ENCODE results near the gene C9orf50.
"Not testable (repeated sequence)": the region's sequence is repeated elsewhere in the genome, so short reads cannot be mapped to it uniquely, and the experiment has no call there.

C9orf50 gene

GRCh38 chr9:129609486-129610212 lies 11.3 kb downstream of the C9orf50 start:
- DNase-seq, result no peak

DNA sequence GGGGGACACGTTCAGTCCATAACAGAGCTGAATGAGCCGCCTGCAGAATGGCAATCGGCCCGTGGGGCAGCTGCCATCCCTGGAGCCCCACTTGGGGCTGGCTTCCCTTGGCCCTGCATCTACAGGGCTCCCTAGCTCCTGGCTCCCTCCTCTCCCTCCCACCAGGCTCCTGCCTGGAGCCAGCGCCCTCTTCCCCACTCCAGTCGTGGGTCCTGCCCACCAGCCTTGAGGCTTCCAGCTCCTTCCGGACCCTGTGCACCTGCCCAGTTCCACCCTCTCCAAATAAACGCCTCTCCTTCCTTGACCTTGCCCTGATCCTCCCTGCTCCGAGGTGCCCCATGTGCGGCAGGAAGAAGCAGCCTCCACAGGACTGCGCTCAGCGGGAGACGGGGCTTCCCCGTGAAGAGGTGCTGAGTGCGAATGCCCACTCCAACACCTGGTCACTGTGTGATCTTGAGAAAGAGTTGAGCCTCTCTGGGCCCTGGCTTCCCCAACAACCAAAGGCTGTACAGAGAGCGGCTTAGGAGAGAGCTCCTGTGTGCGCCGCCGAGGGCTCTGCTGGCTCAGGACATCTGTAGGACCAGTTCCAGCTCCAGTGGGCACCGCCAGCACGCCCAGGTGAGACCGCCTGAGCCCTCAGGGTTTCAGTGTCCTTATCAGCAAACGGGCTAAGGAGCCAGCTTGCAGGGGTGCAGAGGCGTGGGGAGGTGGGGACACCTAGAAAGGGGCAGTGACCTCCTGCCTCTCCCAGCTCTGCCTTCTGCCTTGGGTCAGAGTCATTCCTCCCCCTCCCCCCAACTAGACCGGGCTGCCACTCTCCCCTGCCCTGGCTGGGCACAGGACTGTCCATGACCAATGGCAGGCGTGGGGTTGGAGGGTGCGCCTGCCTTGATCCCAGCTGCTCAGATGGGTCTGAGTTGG lies 12.1 kb downstream of the C9orf50 start:
- DNase-seq, result no peak

- no peak for DNase-seq
Measured at GRCh38 chr9:129607027-129607387, 13.9 kb downstream of the C9orf50 start.

DNA sequence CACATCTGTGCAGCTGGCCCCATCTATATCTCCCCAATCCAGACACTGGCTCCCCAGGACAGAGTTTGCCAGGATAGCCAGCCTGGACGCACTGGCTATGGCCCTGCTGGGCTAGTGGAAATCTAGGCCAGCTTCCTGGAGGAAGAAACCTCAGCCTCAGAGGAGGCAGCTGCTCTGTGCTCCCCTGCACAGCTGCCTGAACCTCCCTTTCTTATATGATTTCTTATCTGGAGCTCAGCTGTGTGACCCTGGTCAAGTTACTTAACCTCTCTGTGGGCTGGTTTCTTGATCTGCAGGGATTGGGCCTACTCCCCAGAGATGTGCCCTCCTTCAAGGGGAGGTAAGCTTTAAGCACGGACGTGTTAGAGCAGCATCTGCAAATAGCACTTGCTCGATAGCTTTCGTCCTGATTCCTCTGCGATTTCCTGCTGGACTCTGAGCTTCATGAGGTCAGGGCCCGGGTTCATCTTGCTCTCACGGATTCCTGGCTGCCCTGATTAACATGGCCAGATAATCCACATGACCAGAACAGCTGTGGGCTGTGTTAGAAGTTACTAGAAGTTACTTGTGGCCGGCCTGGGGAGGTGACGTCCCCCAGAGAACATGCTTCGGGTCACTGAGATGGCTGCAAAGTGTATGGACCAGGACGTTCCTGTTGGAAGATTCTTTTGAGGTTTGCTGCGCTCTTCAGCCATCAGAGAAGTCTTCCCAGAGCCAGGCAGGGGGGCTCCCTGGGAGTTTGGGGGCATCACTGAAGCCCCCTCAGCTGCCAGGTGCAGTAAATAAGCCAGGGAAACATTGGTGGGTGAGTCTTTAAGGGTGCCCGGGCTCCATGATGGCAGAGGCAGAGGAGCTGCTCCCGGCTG lies 14.5 kb downstream of the C9orf50 start:
- no peak for DNase-seq

DNA sequence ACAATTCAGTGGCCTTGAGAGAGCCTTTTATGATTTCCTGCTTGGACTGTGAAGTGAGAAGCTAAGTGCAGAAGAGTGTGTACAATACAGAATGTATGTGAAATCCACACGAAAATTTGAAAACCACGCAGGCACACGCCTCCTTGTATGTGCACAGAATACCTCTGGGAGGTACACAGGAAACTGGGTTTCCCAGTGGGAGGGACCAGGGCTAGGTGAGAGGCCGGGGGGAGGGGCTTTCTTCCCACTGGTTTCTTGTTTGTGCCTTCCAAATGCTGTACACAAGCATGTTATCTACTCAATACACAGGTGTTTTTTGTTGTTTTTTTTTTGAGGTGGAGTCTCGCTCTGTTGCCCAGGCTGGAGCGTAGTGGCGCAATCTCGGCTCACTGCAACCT lies 16.1 kb downstream of the C9orf50 start:
- no peak for DNase-seq

GRCh38 chr9:129604056-129604765 lies 16.7 kb downstream of the C9orf50 start:
- DNase-seq, result no peak

- DNase-seq, result no peak
Measured at GRCh38 chr9:129602598-129603415, 18.1 kb downstream of the C9orf50 start.

GRCh38 chr9:129601082-129601674 lies 19.7 kb downstream of the C9orf50 start:
- DNase-seq, result no peak

- DNase-seq, result no peak
Measured at GRCh38 chr9:129598089-129598596, 22.8 kb downstream of the C9orf50 start.

DNA sequence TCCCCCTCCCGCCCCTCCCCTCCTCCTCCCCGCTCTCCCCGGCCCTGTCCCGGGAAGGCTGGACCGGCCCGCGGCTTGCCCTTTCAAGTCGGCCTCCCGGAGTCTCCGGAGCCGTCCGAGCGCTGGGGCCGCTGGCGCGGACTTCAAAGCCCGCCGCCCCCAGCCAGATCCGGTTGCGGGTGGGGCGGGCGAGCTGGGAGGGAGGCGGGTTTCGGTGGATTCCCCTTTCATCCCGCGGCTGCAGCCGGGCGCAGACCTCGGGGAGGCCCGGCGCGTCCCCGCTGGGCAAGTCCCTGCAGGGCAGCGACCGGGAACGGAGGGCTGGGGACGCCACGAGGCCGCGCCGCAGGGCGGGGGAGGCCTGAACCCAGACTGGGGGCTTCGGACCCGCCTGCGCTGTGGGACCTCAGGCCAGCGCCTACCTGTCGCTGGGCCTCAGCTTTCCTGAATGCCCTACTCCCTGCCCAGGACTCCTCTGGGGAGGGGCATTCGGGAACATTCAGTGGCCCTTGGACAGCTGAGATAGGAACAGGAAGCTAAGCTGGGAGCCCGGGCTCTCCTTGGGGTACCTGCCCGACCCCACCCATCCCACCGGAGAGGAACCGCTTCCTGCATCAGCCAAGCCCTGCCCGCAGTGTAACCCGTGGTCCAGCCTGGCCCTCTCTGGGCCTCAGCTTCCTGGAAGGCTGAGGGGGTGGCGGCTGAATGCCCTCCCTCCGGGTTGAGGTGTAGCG lies 23.4 kb downstream of the C9orf50 start:
- no peak for DNase-seq

DNA sequence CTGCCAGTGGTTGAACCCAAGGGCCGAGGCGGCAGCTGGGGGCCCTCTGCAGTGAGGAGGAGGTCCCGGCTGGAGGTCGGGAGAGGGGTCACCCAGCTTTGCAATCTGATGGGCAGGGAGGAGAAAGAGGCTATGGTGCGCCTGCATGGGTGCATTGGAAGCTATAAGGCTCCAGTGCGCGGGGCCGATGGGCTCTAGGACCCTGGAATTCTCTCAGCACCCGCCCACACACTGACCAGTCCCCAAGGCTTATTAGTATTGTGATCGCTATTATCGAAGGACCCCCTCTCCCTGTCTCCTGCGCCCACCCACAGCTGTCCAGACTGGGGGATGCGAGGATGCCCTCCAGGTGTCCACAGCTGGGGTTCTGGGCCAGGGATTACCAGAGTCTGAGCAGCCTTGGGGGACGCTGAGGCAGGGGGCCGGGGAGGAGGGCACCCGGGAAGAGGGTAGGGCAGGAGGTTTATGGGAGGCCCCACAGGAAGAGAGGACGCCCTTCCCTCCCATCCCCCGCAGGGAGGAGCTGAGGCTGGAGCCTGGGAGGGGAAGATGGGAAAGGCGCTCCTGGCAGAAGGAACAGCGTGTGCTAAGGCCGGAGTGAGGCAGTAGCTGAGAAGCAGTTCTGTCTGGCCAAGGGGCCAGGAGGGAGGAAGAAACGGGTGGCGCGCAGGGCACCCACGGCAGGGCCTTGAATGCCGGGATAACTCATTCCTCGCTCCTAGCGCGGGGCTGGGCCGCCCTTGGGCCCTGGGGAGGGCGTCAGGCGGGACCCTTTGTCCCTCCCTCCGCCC lies 24.2 kb downstream of the C9orf50 start:
- DNase-seq, result no peak

DNA sequence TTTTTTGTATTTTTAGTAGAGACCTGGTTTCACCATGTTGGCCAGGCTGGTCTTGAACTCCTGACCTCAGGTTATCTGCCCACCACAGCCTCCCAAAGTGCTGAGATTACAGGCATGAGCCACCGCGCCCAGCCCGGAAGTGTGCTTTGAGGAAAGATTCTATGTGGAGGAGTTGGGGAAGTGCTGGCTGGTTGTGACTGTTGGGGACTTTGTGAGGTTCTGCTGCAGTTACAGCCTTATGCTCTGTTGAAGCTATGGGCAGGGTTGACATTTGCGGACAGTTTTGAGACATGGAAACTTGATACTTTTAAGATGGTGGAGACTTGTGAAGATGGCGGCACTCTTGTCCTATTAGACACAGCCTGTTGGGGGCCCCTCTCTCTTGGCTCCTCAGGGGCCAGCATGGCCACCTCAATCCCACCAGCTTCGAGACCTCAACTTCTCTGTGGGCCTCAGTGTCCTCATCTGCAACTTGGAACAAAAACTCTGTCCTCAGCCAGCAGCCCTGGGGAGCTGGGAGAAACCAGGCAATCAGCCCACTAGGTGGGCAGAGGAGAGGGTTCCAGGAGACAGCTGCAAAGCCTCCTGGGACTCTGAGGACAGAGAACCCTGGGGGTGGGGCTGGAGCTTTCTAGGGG lies 24.9 kb downstream of the C9orf50 start:
- DNase-seq, result no peak

- DNase-seq, result no peak
Measured at GRCh38 chr9:129595311-129595741, 25.6 kb downstream of the C9orf50 start.

- no peak for DNase-seq
Measured at GRCh38 chr9:129594632-129595031, 26.3 kb downstream of the C9orf50 start.

GRCh38 chr9:129592790-129593189 lies 28.1 kb downstream of the C9orf50 start:
- DNase-seq, result not testable (repeated sequence)

DNA sequence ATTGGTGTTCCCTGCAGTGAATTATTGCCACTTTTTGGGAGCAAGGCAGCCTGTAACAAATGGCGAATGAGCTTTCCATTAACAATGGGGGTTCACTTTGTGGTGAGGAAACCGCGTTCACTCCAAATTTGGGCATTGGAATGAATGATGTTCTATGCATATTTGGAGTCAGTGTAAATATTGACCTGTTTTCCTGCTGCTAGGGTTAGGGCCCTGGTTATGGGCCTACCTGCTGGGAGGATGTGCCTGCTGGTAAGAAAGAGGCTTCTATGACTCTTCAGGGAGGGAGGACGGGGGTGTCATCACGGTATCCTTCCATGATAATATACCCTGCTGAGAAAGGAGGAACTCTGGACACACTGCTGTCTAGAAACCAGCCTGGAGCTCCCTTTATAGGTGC lies 29.0 kb downstream of the C9orf50 start:
- DNase-seq, result no peak

DNA sequence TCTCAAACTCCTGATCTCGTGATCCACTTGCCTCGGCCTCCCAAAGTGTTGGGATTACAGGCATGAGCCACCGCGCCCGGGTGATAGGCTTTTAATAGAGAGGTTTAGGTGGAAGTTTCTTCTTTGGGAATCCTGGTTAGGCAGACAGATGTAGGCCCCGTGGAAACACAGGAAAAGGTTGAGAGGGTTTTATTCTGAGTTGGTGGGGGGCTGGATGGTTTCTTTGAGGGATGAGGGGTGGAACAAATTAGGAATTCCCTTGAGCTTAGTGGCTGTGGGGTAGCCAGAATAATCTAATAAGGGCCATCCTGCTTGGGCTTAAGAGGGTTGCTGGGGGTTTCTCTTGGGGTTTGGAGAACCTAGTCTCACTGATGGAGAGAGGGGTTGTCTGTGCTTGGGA lies 30.4 kb downstream of the C9orf50 start:
- DNase-seq, result no peak

DNA sequence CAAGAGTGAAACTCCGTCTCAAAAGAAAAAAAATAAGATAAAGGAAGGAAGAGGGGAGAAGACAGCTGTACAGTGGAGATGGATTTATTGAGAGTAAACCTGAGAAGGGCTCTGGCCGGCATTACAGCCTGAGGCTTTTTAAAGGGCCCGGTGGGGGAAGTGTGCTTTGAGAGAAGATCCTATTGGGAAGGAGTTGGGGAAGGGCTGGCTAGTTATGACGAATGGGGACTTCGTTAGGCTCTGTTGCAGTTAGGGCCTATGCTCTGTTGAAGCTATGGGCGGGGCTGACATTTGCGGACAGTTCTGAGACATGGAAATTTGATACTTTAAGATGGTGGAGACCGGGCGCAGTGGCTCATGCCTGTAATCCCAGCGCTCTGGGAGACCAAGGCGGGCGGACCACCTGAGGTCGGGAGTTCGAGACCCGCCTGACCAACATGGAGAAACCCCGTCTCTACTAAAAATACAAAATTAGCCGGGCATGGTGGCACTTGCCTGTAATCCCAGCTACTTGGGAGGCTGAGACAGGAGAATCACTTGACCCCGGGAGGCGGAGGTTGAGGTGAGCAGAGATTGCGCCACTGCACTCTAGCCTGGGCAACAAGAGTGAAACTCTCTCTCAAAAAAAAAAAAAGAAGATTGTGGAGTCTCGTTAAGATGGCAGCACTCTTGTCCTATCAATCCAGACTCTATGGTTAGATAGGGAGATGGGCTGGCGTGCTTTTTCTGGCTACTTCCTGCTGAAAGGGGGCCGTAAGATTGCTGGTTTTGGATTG lies 33.2 kb downstream of the C9orf50 start:
- DNase-seq, result no peak

Data from NCI-H526 treated with DMSO at 0.1 percent for 48 hours (cell line).